ENCODE measurements around the gene ADAM10.

The ADAM10 gene

DNA sequence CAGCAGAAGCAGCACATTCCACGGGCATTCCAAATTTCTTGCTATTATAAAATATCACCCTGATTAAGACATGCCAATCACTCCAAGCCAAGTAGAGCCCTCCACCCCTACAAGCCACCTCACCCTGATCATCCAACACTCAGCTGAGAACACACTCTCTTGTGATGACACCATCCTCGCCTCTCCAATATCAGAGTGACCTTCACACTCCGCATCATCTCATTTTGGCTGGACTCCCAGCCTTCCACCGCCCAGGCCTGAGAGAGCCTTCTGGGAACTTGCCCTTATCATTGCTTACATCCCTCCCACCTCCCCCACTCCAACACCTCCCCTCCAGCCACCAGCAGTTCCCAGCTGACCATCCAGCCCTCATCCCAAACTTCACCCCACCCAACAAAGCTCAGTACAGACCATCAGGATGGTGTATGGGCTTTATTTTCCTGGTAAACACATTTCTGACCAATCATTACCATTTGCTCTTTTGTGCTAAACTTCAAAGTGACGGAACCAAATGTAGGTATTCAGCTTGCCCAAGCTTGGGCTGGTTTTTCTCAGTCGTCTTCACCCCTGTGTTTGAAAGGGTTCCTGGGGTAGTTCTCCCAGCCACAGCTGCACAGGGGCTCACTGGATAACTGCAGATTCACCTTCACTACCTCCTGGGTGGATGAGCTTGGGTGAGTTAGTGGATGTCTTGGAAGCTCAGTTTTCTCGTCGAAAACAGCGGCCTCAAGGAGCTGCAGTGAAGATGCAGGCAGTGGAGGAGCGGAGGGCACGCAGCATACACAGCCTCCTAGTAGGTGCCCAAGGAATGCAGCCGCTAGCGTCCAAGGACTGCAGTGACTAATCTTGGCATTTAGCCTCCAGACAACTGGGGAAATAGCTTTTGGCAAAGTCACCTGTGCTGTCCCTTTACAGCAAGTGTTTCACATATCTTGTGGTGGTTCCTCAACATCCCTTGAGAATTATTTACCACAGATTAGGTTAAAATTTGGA, 202.6 kb downstream of the ADAM10 start:
- H3K4ac ChIP-seq (ENCODE audit: low read depth, low read length): no peak overlapping the region
- H3K4me2 ChIP-seq (ENCODE audit: low read length): no peak overlapping the region
- no peak overlapping the region for H4K8ac ChIP-seq (ENCODE audit: low read depth, low read length)
- peak overlapping the region; percentile 59 for H3K18ac ChIP-seq (ENCODE audit: low read length)
- H3K9ac ChIP-seq (ENCODE audit: low read length): no peak overlapping the region
- H4K91ac ChIP-seq (ENCODE audit: low read depth, low read length): peak overlapping the region; percentile 82
- peak; percentile 98 to 99 for DNase-seq
- peaks cover 40 to 46% of the 10 kb centered on the region in 2 experiments for H3K4me1 ChIP-seq (ENCODE audit: control insufficient read depth in 1 of 2, insufficient read depth in 2 of 2, low read length in 2 of 2)
- H3K79me2 ChIP-seq (ENCODE audit: control insufficient read depth, insufficient read depth, low read length, poor library complexity): peaks cover 8% of the 10 kb centered on the region
- H2BK12ac ChIP-seq (ENCODE audit: low read length): peak overlapping the region; percentile 97
- H2AFZ ChIP-seq (ENCODE audit: insufficient read depth, low read length, poor library complexity): no peak overlapping the region
- H3K14ac ChIP-seq (ENCODE audit: low read length): peak overlapping the region; percentile 68
- H3K9me3 ChIP-seq (ENCODE audit: insufficient read depth, low read depth, low read length): no peaks in the 10 kb centered on the region
- H3K4me3 ChIP-seq (ENCODE audit: low read depth, low read length): no peak overlapping the region
- H3K79me1 ChIP-seq (ENCODE audit: low read length): peaks cover 51% of the 10 kb centered on the region
- H2AK5ac ChIP-seq (ENCODE audit: low read length): peak overlapping the region; percentile 89
- no peaks in the 10 kb centered on the region for H3K36me3 ChIP-seq (ENCODE audit: control insufficient read depth in 1 of 2, insufficient read depth in 2 of 2, low read length in 2 of 2)
- H3K27me3 ChIP-seq (ENCODE audit: insufficient read depth, low read length): no peaks in the 10 kb centered on the region
- peak overlapping the region; percentile 80 for H2BK120ac ChIP-seq (ENCODE audit: insufficient read depth, low read length, poor library complexity)
- WGBS (ENCODE audit: extremely low coverage, insufficient coverage, insufficient read length): no CpG with 5 or more reads among the region's 13 CpGs
- H2BK5ac ChIP-seq (ENCODE audit: low read depth, low read length, poor library complexity): peak overlapping the region; percentile 67
- H3K27ac ChIP-seq (ENCODE audit: low read depth, low read length): peak overlapping the region; percentile 45
- H3K23ac ChIP-seq (ENCODE audit: low read length): no peak overlapping the region
- no peak overlapping the region for H4K12ac ChIP-seq (ENCODE audit: low read depth, low read length)

DNA sequence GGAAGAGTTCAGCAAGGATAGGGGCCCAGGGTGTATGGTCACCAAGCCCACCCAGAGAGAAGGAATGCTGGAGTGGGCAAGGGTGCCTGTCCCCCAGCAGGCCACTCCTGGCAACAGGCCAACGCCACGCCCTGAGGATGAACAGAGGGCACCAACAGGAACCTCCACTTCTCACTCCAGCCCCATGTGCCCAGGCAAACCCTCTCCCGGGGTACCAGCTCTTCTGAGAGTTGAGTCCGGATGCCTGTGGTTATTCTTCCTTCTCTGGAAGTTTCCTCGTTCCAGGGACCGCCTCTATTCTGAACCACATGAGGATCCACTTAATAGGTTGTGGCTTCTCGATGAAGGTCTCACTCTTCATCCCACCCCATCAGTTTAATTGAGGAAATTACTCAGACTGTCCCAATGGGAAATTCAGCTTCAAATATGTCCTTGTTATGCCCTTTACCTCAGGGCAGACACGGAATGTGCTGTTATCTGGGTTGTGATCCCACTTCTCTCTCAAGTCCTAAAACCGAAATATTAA, 203.4 kb downstream of the ADAM10 start:
- peak overlapping the region; percentile 22 for H4K91ac ChIP-seq (ENCODE audit: low read depth, low read length)
- H3K27me3 ChIP-seq (ENCODE audit: insufficient read depth, low read length): no peaks in the 10 kb centered on the region
- no peak overlapping the region for H3K4ac ChIP-seq (ENCODE audit: low read depth, low read length)
- no peak for DNase-seq
- peak overlapping the region; percentile 5 for H3K14ac ChIP-seq (ENCODE audit: low read length)
- peaks cover 8% of the 10 kb centered on the region for H3K79me2 ChIP-seq (ENCODE audit: control insufficient read depth, insufficient read depth, low read length, poor library complexity)
- H3K27ac ChIP-seq (ENCODE audit: low read depth, low read length): no peak overlapping the region
- no peak overlapping the region for H2AFZ ChIP-seq (ENCODE audit: insufficient read depth, low read length, poor library complexity)
- no peak overlapping the region for H4K12ac ChIP-seq (ENCODE audit: low read depth, low read length)
- H3K36me3 ChIP-seq (ENCODE audit: control insufficient read depth in 1 of 2, insufficient read depth in 2 of 2, low read length in 2 of 2): no peaks in the 10 kb centered on the region
- H4K8ac ChIP-seq (ENCODE audit: low read depth, low read length): no peak overlapping the region
- H2AK5ac ChIP-seq (ENCODE audit: low read length): peak overlapping the region; percentile 40
- H3K4me2 ChIP-seq (ENCODE audit: low read length): no peak overlapping the region
- H3K79me1 ChIP-seq (ENCODE audit: low read length): peaks cover 50% of the 10 kb centered on the region
- H2BK120ac ChIP-seq (ENCODE audit: insufficient read depth, low read length, poor library complexity): peak overlapping the region; percentile 12
- no peak overlapping the region for H3K18ac ChIP-seq (ENCODE audit: low read length)
- no peak overlapping the region for H3K4me3 ChIP-seq (ENCODE audit: low read depth, low read length)
- no peak overlapping the region for H3K9ac ChIP-seq (ENCODE audit: low read length)
- no peaks in the 10 kb centered on the region for H3K9me3 ChIP-seq (ENCODE audit: insufficient read depth, low read depth, low read length)
- peaks cover 36 to 46% of the 10 kb centered on the region in 2 experiments for H3K4me1 ChIP-seq (ENCODE audit: control insufficient read depth in 1 of 2, insufficient read depth in 2 of 2, low read length in 2 of 2)
- H3K23ac ChIP-seq (ENCODE audit: low read length): no peak overlapping the region
- peak overlapping the region; percentile 19 for H2BK12ac ChIP-seq (ENCODE audit: low read length)
- no CpG with 5 or more reads among the region's 9 CpGs for WGBS (ENCODE audit: extremely low coverage, insufficient coverage, insufficient read length)
- H2BK5ac ChIP-seq (ENCODE audit: low read depth, low read length, poor library complexity): no peak overlapping the region

DNA sequence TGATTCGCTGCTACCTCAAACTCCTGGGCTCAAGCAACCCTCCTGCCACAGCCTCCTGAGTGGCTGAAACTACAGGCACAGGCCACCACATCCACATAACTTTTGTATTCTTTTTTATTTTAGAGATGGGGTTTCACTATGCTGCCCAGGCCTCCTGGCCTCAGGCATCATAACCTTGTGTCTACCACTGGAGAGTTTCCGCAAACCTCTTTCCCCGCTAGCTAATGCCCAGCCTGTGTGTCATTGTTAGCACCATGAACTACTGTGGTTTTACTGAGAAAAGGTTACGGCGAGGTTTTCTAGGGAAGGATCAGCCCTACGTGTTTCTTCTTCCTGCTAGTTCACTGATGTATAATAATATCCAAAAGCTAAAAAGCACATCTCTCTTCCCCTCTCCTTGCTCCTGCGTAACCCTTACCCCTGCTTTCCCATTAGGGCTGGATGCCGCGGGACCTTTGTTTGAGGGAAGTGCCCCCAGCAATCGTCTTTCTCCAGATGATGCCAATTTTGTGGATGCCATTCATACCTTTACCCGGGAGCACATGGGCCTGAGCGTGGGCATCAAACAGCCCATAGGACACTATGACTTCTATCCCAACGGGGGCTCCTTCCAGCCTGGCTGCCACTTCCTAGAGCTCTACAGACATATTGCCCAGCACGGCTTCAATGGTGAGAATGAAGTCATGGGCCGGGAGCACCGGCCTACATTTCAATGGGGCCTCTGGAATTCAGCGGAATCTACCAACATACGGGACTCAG, 204.0 kb downstream of the ADAM10 start:
- H3K27me3 ChIP-seq (ENCODE audit: insufficient read depth, low read length): no peaks in the 10 kb centered on the region
- H3K4ac ChIP-seq (ENCODE audit: low read depth, low read length): no peak overlapping the region
- peak overlapping the region; percentile 40 for H2AK5ac ChIP-seq (ENCODE audit: low read length)
- no peak overlapping the region for H3K4me3 ChIP-seq (ENCODE audit: low read depth, low read length)
- no peak overlapping the region for H3K9ac ChIP-seq (ENCODE audit: low read length)
- H3K36me3 ChIP-seq (ENCODE audit: control insufficient read depth in 1 of 2, insufficient read depth in 2 of 2, low read length in 2 of 2): no peaks in the 10 kb centered on the region
- H4K91ac ChIP-seq (ENCODE audit: low read depth, low read length): peak overlapping the region; percentile 22
- no peak overlapping the region for H2BK5ac ChIP-seq (ENCODE audit: low read depth, low read length, poor library complexity)
- H3K79me1 ChIP-seq (ENCODE audit: low read length): peaks cover 45% of the 10 kb centered on the region
- H3K4me2 ChIP-seq (ENCODE audit: low read length): no peak overlapping the region
- H4K8ac ChIP-seq (ENCODE audit: low read depth, low read length): no peak overlapping the region
- WGBS (ENCODE audit: extremely low coverage, insufficient coverage, insufficient read length): no CpG with 5 or more reads among the region's 18 CpGs
- H2BK12ac ChIP-seq (ENCODE audit: low read length): peak overlapping the region; percentile 19
- H3K18ac ChIP-seq (ENCODE audit: low read length): no peak overlapping the region
- H2AFZ ChIP-seq (ENCODE audit: insufficient read depth, low read length, poor library complexity): no peak overlapping the region
- peak overlapping the region; percentile 5 for H3K14ac ChIP-seq (ENCODE audit: low read length)
- peak; percentile 78 to 85 for DNase-seq
- H3K9me3 ChIP-seq (ENCODE audit: insufficient read depth, low read depth, low read length): no peaks in the 10 kb centered on the region
- no peak overlapping the region for H4K12ac ChIP-seq (ENCODE audit: low read depth, low read length)
- H2BK120ac ChIP-seq (ENCODE audit: insufficient read depth, low read length, poor library complexity): peak overlapping the region; percentile 12
- no peak overlapping the region for H3K23ac ChIP-seq (ENCODE audit: low read length)
- H3K27ac ChIP-seq (ENCODE audit: low read depth, low read length): no peak overlapping the region
- peaks cover 33 to 44% of the 10 kb centered on the region in 2 experiments for H3K4me1 ChIP-seq (ENCODE audit: control insufficient read depth in 1 of 2, insufficient read depth in 2 of 2, low read length in 2 of 2)
- H3K79me2 ChIP-seq (ENCODE audit: control insufficient read depth, insufficient read depth, low read length, poor library complexity): peaks cover 8% of the 10 kb centered on the region

DNA sequence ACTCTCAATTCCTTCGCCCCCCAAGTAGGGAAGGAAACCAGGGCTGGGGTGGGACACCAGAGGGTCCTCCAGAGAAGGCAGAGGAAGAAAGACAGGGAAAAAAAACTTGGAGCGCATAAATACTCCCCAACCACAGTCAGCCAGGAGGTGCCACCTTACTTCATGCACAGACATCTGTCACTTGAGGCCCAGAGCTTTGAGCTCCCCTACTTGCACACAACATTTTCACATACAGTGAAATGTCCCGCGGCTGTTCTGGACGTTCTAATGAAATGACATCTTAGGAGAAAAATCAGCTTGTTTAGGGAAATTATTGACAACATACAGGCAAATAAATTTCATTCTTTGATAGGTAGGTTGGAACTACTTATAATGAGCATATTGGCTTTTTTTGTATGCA, 204.8 kb downstream of the ADAM10 start:
- peak in 1 of 2 donors; percentile 33 for DNase-seq
- peaks cover 38% of the 10 kb centered on the region for H3K79me1 ChIP-seq (ENCODE audit: low read length)
- H2AFZ ChIP-seq (ENCODE audit: insufficient read depth, low read length, poor library complexity): no peak overlapping the region
- H3K4me2 ChIP-seq (ENCODE audit: low read length): no peak overlapping the region
- no peak overlapping the region for H3K27ac ChIP-seq (ENCODE audit: low read depth, low read length)
- peak overlapping the region; percentile 37 for H2BK120ac ChIP-seq (ENCODE audit: insufficient read depth, low read length, poor library complexity)
- no peak overlapping the region for H3K18ac ChIP-seq (ENCODE audit: low read length)
- peak overlapping the region; percentile 38 for H2BK12ac ChIP-seq (ENCODE audit: low read length)
- H2BK5ac ChIP-seq (ENCODE audit: low read depth, low read length, poor library complexity): no peak overlapping the region
- H3K9ac ChIP-seq (ENCODE audit: low read length): no peak overlapping the region
- no peaks in the 10 kb centered on the region for H3K27me3 ChIP-seq (ENCODE audit: insufficient read depth, low read length)
- no peaks in the 10 kb centered on the region for H3K9me3 ChIP-seq (ENCODE audit: insufficient read depth, low read depth, low read length)
- no CpG with 5 or more reads among the region's 5 CpGs for WGBS (ENCODE audit: extremely low coverage, insufficient coverage, insufficient read length)
- H3K4ac ChIP-seq (ENCODE audit: low read depth, low read length): no peak overlapping the region
- H3K4me1 ChIP-seq (ENCODE audit: control insufficient read depth in 1 of 2, insufficient read depth in 2 of 2, low read length in 2 of 2): peaks cover 25 to 39% of the 10 kb centered on the region in 2 experiments
- peaks cover 8% of the 10 kb centered on the region for H3K79me2 ChIP-seq (ENCODE audit: control insufficient read depth, insufficient read depth, low read length, poor library complexity)
- H3K4me3 ChIP-seq (ENCODE audit: low read depth, low read length): no peak overlapping the region
- H3K36me3 ChIP-seq (ENCODE audit: control insufficient read depth in 1 of 2, insufficient read depth in 2 of 2, low read length in 2 of 2): no peaks in the 10 kb centered on the region
- H2AK5ac ChIP-seq (ENCODE audit: low read length): peak overlapping the region; percentile 53
- H3K23ac ChIP-seq (ENCODE audit: low read length): no peak overlapping the region
- no peak overlapping the region for H4K12ac ChIP-seq (ENCODE audit: low read depth, low read length)
- no peak overlapping the region for H4K8ac ChIP-seq (ENCODE audit: low read depth, low read length)
- H4K91ac ChIP-seq (ENCODE audit: low read depth, low read length): no peak overlapping the region
- peak overlapping the region; percentile 32 for H3K14ac ChIP-seq (ENCODE audit: low read length)

Data from trophoblast cell (in vitro differentiated cells and primary cell).